Measurements from ENCODE around the gene HDDC3. TPM values are rescaled to one million over a fixed set of nuclear protein-coding genes. Genes with fewer than 3 reads are reported as not detected.
"Not testable (repeated sequence)": the region's sequence is repeated elsewhere in the genome, so short reads cannot be mapped to it uniquely, and the experiment has no call there.

The HDDC3 gene
- total RNA-seq, 1 donor from 2014 or later = 20.9 TPM

- DNase-seq (ENCODE audit: low spot score) = no peak
Observed at GRCh38 chr15:90910441-90911301, 21.7 kb downstream of the HDDC3 start.

- no peak for DNase-seq (ENCODE audit: low spot score)
Observed at GRCh38 chr15:90909976-90910375, 22.4 kb downstream of the HDDC3 start.

GRCh38 chr15:90909449-90909848 is 22.9 kb downstream of the HDDC3 start:
- not testable (repeated sequence) for DNase-seq (ENCODE audit: low spot score)

- no peak for DNase-seq (ENCODE audit: low spot score)
Observed at GRCh38 chr15:90907838-90908507, 24.4 kb downstream of the HDDC3 start.

GRCh38 chr15:90907051-90907660 is 25.2 kb downstream of the HDDC3 start:
- no peak for DNase-seq (ENCODE audit: low spot score)

GRCh38 chr15:90906181-90906849 is 26.0 kb downstream of the HDDC3 start:
- no peak for DNase-seq (ENCODE audit: low spot score)

- no peak for DNase-seq (ENCODE audit: low spot score)
Observed at GRCh38 chr15:90905306-90906180, 26.8 kb downstream of the HDDC3 start.

- DNase-seq (ENCODE audit: low spot score) = no peak
Observed at GRCh38 chr15:90904746-90905145, 27.6 kb downstream of the HDDC3 start.

- no peak for DNase-seq (ENCODE audit: low spot score)
Observed at GRCh38 chr15:90903733-90904536, 28.4 kb downstream of the HDDC3 start.

GRCh38 chr15:90902840-90903732 is 29.3 kb downstream of the HDDC3 start, which contains the start of gene MAN2A2:
Gene MAN2A2, plus strand, starts transcription at chr15:90903302. Its CDS starts 906 bp downstream, at chr15:90904208.
- DNase-seq (ENCODE audit: low spot score) = peak; percentile 51

- DNase-seq (ENCODE audit: low spot score) = peak; percentile 68
Observed at GRCh38 chr15:90902040-90902839, 30.1 kb downstream of the HDDC3 start.

- DNase-seq (ENCODE audit: low spot score) = no peak
Observed at GRCh38 chr15:90901175-90902039, 30.9 kb downstream of the HDDC3 start.

- DNase-seq (ENCODE audit: low spot score) = not testable (repeated sequence)
Observed at GRCh38 chr15:90897131-90897655, 35.2 kb downstream of the HDDC3 start.

- no peak for DNase-seq (ENCODE audit: low spot score)
Observed at GRCh38 chr15:90895571-90896117, 36.7 kb downstream of the HDDC3 start.

GRCh38 chr15:90893175-90894090 is 38.9 kb downstream of the HDDC3 start:
- DNase-seq (ENCODE audit: low spot score) = no peak
